Neural cell (in vitro differentiated cells): ENCODE data around the gene KYAT1. TPM values are rescaled to one million over a fixed set of nuclear protein-coding genes. Genes with fewer than 3 reads are reported as not detected.

Source experiments
- H2AFZ ChIP-seq: fragments of 200-600, 300-800 bp; sonication (generic), shearing (Covaris generic); 2 replicates; pipeline ENCODE4 v1.6.0; 2014; ENCODE audit warnings: low read depth, mild to moderate bottlenecking, antibody characterized with exemption, low read length, moderate library complexity
- H3F3A ChIP-seq: fragments of 200-600 bp; shearing (Covaris generic); 2 replicates; pipeline ENCODE4 v1.6.1; 2016; ENCODE audit warnings: mild to moderate bottlenecking, moderate library complexity, mixed read lengths, antibody characterized with exemption, low read length; ENCODE audit not compliant: insufficient read depth, poor library complexity, severe bottlenecking
- H3K27ac ChIP-seq: fragments of 200-600, 300-800 bp; sonication (generic), shearing (Covaris generic); 2 replicates; pipeline ENCODE4 v1.5.1; 2014; ENCODE audit warnings: mild to moderate bottlenecking, low read length, moderate library complexity
- H3K27me3 ChIP-seq: fragments of 300-800, 200-600 bp; sonication (generic), shearing (Covaris generic); 2 replicates; pipeline ENCODE4 v1.6.0; 2014; ENCODE audit warnings: mild to moderate bottlenecking, low read depth, low read length, moderate library complexity; ENCODE audit not compliant: insufficient read depth
- H3K36me3 ChIP-seq: fragments of 300-800, 200-600 bp; sonication (generic), shearing (Covaris generic); 2 replicates; pipeline ENCODE4 v1.5.1; 2014; ENCODE audit warnings: mild to moderate bottlenecking, antibody characterized with exemption, low read length, moderate library complexity; ENCODE audit not compliant: insufficient read depth
- H3K4me2 ChIP-seq: fragments of 300-800, 200-600 bp; sonication (generic), shearing (Covaris generic); 2 replicates; pipeline ENCODE4 v1.6.0; 2014; ENCODE audit warnings: mild to moderate bottlenecking, low read length
- H3K4me3 ChIP-seq: fragments of 300-800, 200-600 bp; sonication (generic), shearing (Covaris generic); 2 replicates; pipeline ENCODE4 v1.5.1; 2014; ENCODE audit warnings: mild to moderate bottlenecking, low read length, moderate library complexity
- H3K79me2 ChIP-seq: fragments of 200-600 bp; shearing (Covaris generic); replicated peaks from 2 replicates; pipeline ENCODE4 v1.6.0; 2014; ENCODE audit warnings: mild to moderate bottlenecking, low read length, moderate library complexity; ENCODE audit not compliant: insufficient read depth
- H3K9ac ChIP-seq: fragments of 300-800, 200-600 bp; sonication (generic), shearing (Covaris generic); 2 replicates; pipeline ENCODE4 v1.6.1; 2016; ENCODE audit warnings: mild to moderate bottlenecking, low read length, mixed read lengths
- H3K9me2 ChIP-seq: fragments of 200-600 bp; shearing (Covaris generic); 2 replicates; pipeline ENCODE4 v1.6.1; 2016; ENCODE audit warnings: mild to moderate bottlenecking, low read length, mixed read lengths; ENCODE audit not compliant: insufficient read depth
- H3K9me3 ChIP-seq: fragments of 200-600, 300-800 bp; sonication (generic), shearing (Covaris generic); 2 replicates; pipeline ENCODE4 v1.6.1; 2016; ENCODE audit warnings: mild to moderate bottlenecking, mixed run types, low read length, moderate library complexity, mixed read lengths
- H4K20me1 ChIP-seq: fragments of 200-600 bp; shearing (Covaris generic); 2 replicates; pipeline ENCODE4 v1.6.1; 2016; ENCODE audit warnings: mild to moderate bottlenecking, mixed run types; ENCODE audit not compliant: insufficient read depth
- EP300 ChIP-seq: fragments of 450-650 bp; conservative IDR thresholded peaks from 2 replicates; pipeline ENCODE4 v1.6.1; 2014; ENCODE audit warnings: antibody characterized with exemption, mild to moderate bottlenecking, moderate library complexity; ENCODE audit not compliant: poor library complexity, severe bottlenecking
- EZH2 ChIP-seq: fragments of 200-600, 300-800 bp; shearing (Covaris generic), sonication (generic); IDR thresholded peaks from 2 replicates; pipeline ENCODE4 v1.6.1; 2014; ENCODE audit warnings: antibody characterized with exemption, low read length, borderline replicate concordance, mild to moderate bottlenecking; ENCODE audit not compliant: insufficient read depth, poor library complexity, severe bottlenecking
- MXI1 ChIP-seq: fragments of 450-650 bp; conservative IDR thresholded peaks from 2 replicates; pipeline ENCODE4 v1.6.1; 2014; ENCODE audit warnings: antibody characterized with exemption, mild to moderate bottlenecking; ENCODE audit not compliant: poor library complexity, severe bottlenecking
- POLR2AphosphoS5 ChIP-seq: IDR thresholded peaks from 2 replicates; pipeline ENCODE4 v1.6.1; 2012
- RAD21 ChIP-seq: fragments of 450-650 bp; conservative IDR thresholded peaks from 2 replicates; pipeline ENCODE4 v1.6.1; 2014; ENCODE audit warnings: antibody characterized with exemption, mild to moderate bottlenecking, moderate library complexity
- SMC3 ChIP-seq: fragments of 450-650 bp; conservative IDR thresholded peaks from 2 replicates; pipeline ENCODE4 v1.6.1; 2014; ENCODE audit warnings: antibody characterized with exemption, mild to moderate bottlenecking, moderate library complexity; ENCODE audit not compliant: poor library complexity
- TAF1 ChIP-seq: IDR thresholded peaks from 2 replicates; pipeline ENCODE4 v1.6.1; 2012; ENCODE audit warnings: low read depth
- polyA plus RNA-seq: library from polyadenylated mRNA; depleted of rRNA; stranded (reverse); fragments of >200 nt; gene quantifications from 2 replicates; pipeline ENCODE4 v1.2.3, GENCODE V29; 2014
- TF ChIP-seq, protein P1 (sequence below): fragments of 450-650 bp; IDR thresholded peaks from 2 replicates; pipeline ENCODE4 v1.5.1; 2014; ENCODE audit warnings: antibody characterized with exemption, mild to moderate bottlenecking, moderate library complexity; ENCODE audit not compliant: poor library complexity, severe bottlenecking
- TF ChIP-seq, protein P2 (sequence below): IDR thresholded peaks from 2 replicates; pipeline ENCODE4 v1.6.1; 2012; ENCODE audit warnings: borderline replicate concordance

The KYAT1 gene
- polyA plus RNA-seq, 1 donor from 2014 or later = 22.6 TPM

DNA sequence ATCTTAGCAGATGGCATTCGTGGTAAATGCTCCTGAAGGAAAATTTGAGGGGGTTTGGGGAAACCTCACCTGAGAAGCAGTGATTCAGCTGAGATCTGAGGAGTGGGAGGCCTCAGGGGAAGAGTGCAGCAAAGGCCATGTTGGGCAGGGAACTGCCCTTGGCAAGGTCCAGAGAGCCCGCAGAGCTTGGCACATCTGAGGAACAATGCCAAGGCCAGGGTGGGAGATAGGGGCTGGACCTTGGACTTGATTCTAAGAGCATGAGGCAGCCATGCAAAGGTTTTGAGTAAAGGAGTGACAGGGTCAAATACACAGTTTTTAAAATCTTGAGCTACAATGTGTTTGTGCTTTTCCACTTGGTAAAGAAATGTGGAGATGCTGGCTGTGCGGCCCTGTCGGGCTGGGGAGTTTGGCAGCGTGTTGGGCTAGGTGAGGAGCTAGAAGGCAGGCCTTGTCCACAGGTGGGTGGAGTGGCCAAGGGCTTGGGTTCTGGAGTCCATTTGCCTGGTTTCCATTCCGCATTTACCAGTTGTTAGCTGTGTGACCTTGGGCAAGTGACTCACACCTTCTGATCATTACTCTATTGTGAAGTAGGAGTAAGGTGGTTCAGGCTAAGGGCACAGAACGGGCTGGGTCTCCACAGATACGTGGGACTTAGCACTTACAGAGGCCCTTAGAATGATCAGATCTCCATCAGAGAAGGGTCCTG is 88.6 kb downstream of the KYAT1 start:
- no peak overlapping the region for H2AFZ ChIP-seq
- no peaks in the 10 kb centered on the region for H3K27me3 ChIP-seq
- H3K36me3 ChIP-seq = no peaks in the 10 kb centered on the region
- H3K9me3 ChIP-seq = no peaks in the 10 kb centered on the region
- H3F3A ChIP-seq = no peaks in the 10 kb centered on the region
- H3K27ac ChIP-seq = no peak overlapping the region
- no peak overlapping the region for H3K4me3 ChIP-seq
- H3K9me2 ChIP-seq = no peaks in the 10 kb centered on the region
- no peak overlapping the region for H3K9ac ChIP-seq
- H3K79me2 ChIP-seq = peaks cover 3% of the 10 kb centered on the region
- H3K4me2 ChIP-seq = no peak overlapping the region
- H4K20me1 ChIP-seq = no peaks in the 10 kb centered on the region
- no peak for TF ChIP-seq EZH2
- no peak for TF ChIP-seq TAF1
- TF ChIP-seq, protein P1, sequence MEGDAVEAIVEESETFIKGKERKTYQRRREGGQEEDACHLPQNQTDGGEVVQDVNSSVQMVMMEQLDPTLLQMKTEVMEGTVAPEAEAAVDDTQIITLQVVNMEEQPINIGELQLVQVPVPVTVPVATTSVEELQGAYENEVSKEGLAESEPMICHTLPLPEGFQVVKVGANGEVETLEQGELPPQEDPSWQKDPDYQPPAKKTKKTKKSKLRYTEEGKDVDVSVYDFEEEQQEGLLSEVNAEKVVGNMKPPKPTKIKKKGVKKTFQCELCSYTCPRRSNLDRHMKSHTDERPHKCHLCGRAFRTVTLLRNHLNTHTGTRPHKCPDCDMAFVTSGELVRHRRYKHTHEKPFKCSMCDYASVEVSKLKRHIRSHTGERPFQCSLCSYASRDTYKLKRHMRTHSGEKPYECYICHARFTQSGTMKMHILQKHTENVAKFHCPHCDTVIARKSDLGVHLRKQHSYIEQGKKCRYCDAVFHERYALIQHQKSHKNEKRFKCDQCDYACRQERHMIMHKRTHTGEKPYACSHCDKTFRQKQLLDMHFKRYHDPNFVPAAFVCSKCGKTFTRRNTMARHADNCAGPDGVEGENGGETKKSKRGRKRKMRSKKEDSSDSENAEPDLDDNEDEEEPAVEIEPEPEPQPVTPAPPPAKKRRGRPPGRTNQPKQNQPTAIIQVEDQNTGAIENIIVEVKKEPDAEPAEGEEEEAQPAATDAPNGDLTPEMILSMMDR = no peak
- no peak for TF ChIP-seq SMC3
- TF ChIP-seq RAD21 = no peak
- TF ChIP-seq, protein P2, sequence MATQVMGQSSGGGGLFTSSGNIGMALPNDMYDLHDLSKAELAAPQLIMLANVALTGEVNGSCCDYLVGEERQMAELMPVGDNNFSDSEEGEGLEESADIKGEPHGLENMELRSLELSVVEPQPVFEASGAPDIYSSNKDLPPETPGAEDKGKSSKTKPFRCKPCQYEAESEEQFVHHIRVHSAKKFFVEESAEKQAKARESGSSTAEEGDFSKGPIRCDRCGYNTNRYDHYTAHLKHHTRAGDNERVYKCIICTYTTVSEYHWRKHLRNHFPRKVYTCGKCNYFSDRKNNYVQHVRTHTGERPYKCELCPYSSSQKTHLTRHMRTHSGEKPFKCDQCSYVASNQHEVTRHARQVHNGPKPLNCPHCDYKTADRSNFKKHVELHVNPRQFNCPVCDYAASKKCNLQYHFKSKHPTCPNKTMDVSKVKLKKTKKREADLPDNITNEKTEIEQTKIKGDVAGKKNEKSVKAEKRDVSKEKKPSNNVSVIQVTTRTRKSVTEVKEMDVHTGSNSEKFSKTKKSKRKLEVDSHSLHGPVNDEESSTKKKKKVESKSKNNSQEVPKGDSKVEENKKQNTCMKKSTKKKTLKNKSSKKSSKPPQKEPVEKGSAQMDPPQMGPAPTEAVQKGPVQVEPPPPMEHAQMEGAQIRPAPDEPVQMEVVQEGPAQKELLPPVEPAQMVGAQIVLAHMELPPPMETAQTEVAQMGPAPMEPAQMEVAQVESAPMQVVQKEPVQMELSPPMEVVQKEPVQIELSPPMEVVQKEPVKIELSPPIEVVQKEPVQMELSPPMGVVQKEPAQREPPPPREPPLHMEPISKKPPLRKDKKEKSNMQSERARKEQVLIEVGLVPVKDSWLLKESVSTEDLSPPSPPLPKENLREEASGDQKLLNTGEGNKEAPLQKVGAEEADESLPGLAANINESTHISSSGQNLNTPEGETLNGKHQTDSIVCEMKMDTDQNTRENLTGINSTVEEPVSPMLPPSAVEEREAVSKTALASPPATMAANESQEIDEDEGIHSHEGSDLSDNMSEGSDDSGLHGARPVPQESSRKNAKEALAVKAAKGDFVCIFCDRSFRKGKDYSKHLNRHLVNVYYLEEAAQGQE = no peak
- no peak for TF ChIP-seq POLR2AphosphoS5
- TF ChIP-seq MXI1 = no peak
- TF ChIP-seq EP300 = no peak

DNA sequence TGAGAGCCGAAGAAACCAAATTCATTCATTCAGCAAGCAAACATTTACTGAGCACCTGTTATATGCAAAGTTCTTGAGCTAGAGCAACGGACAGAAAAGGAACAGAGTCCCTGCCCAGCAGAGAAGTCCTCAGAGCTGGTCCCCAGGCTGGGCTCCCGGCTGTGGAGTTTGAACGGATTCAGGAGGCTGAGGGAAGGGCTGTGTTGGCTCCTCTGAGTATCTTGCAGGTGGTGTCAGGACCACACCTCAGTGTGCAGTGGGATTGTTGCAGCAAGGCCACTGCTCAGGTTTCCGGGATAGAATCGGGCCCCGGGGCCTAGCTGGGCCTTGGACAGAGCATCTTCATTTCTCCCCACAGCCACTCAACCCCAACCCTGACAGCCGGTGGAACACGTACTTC is 89.6 kb downstream of the KYAT1 start:
- Histone ChIP-seq H3K27ac (no peak overlapping the region), H3K4me3 (no peak overlapping the region), H3F3A (no peaks in the 10 kb centered on the region), H2AFZ (no peak overlapping the region), H3K36me3 (no peaks in the 10 kb centered on the region), H3K9me2 (no peaks in the 10 kb centered on the region), H3K27me3 (no peaks in the 10 kb centered on the region), H3K4me2 (no peak overlapping the region), H3K9me3 (no peaks in the 10 kb centered on the region), H3K79me2 (peaks cover 13% of the 10 kb centered on the region), H3K9ac (no peak overlapping the region), H4K20me1 (no peaks in the 10 kb centered on the region)
- TF ChIP-seq RAD21 (no peak), SMC3 (no peak), EZH2 (no peak), TAF1 (no peak), MXI1 (no peak), POLR2AphosphoS5 (no peak), EP300 (no peak)
- TF ChIP-seq, protein P1 = no peak
- TF ChIP-seq, protein P2 = no peak
